Kidney (tissue), 14 donors: ENCODE measurements around the gene HPD. TPM values are rescaled to one million over a fixed set of nuclear protein-coding genes. Genes with fewer than 3 reads are reported as not detected.

Experiments used
- DNase-seq, 5 donors: peaks; one replicate each; pipeline ENCODE4 v3.0.0-alpha.2; 2013 to 2020
- FAIRE-seq: peaks from 2 replicates; lab custom pipeline; 2012; peaks lifted over from hg19 to GRCh38; lab: Jason Lieb, UNC
- H3K27ac ChIP-seq, 2 donors: one replicate each; pipeline ENCODE4 v1.7.0; 2013; ENCODE audit warnings: low read depth in 2 of 2, low read length in 2 of 2, inconsistent platforms in 1 of 2
- H3K27me3 ChIP-seq: one replicate; pipeline ENCODE4 v1.7.1; 2013; ENCODE audit warnings: low read length, inconsistent platforms; ENCODE audit not compliant: control insufficient read depth, insufficient read depth
- H3K36me3 ChIP-seq, 3 donors: one replicate each; pipeline versions ENCODE4 v1.7.0 to v1.7.1; 2013; ENCODE audit warnings: low read length in 3 of 3, control low read depth in 1 of 3, inconsistent platforms in 1 of 3; ENCODE audit not compliant: insufficient read depth in 3 of 3, control insufficient read depth in 2 of 3
- H3K4me1 ChIP-seq, 3 donors: one replicate each; pipeline versions ENCODE4 v1.7.0 to v1.7.1; 2013; ENCODE audit warnings: low read length in 3 of 3, inconsistent platforms in 1 of 3, low read depth in 1 of 3; ENCODE audit not compliant: control insufficient read depth in 2 of 3, insufficient read depth in 2 of 3
- H3K4me3 ChIP-seq, 3 donors: one replicate each; pipeline versions ENCODE4 v1.7.0 to v1.8.1; 2013; ENCODE audit warnings: low read length in 3 of 3, control low read depth in 1 of 3, inconsistent platforms in 1 of 3
- H3K9ac ChIP-seq, 3 donors: one replicate each; pipeline versions ENCODE4 v1.7.0 to v1.7.1; 2013; ENCODE audit warnings: low read length in 3 of 3, control low read depth in 1 of 3, inconsistent platforms in 1 of 3
- H3K9me3 ChIP-seq, 3 donors: one replicate each; pipeline versions ENCODE4 v1.7.0 to v1.7.1; 2013; ENCODE audit warnings: low read length in 3 of 3, control low read depth in 1 of 3, inconsistent platforms in 1 of 3; ENCODE audit not compliant: control insufficient read depth in 2 of 3, insufficient read depth in 1 of 3
- CTCF ChIP-seq: IDR thresholded peaks from 3 replicates; pipeline ENCODE4 v1.5.1; 2012; ENCODE audit warnings: mild to moderate bottlenecking, moderate library complexity, borderline replicate concordance; ENCODE audit not compliant: insufficient read depth; ENCODE audit errors: extremely low read depth
- intact Hi-C: fragments of 100-400 bp; cut with DNase I; formaldehyde crosslinking; loops from one replicate; pipeline ENCODE4 v1.11.1; 2022
- polyA plus RNA-seq: library from polyadenylated mRNA; stranded (reverse); fragments of 350-450 nt; fragmentation: Illumina TruSeq; extraction: RNeasy Lipid Tissue Mini Kit (QIAGEN cat#74804); gene quantifications from one replicate; pipeline ENCODE4 v1.2.3, GENCODE V29; 2014; ENCODE audit warnings: low read depth, low replicate concordance; ENCODE audit not compliant: insufficient read depth
- total RNA-seq: library from RNA; stranded (reverse); fragmentation: NEBNext Ultra II Directional; extraction: Animal tissue kit (Norgen Biotek cat#: 25700); gene quantifications from one replicate; pipeline ENCODE4 v1.2.1, GENCODE V29; 2021
- donor health status: control.
- donor health status: control.
- donor health status: control.
- donor health status: control.
- donor health status: control.
- donor health status: DM: yes; HTN: yes; CAD: no.
- donor health status: Normal renal cell carcinoma (clear cell type).

Gene HPD
- total and polyA plus RNA-seq, 2 donors from 2014 or later = 4.6 to 393 TPM

GRCh38 chr12:121802485-121802842 lies 56.2 kb downstream of the HPD start:
- no peak for DNase-seq
- Histone ChIP-seq H3K4me1 (peaks cover 0 to 31% (median 7%) of the 10 kb centered on the region in 3 donors), H3K27me3 (no peaks in the 10 kb centered on the region), H3K9ac (peak overlapping the region; percentile 70 to 100 (median 99)), H3K27ac (peak overlapping the region; percentile 100), H3K36me3 (peaks cover 0 to 8% (median 2%) of the 10 kb centered on the region in 3 donors), H3K9me3 (no peaks in the 10 kb centered on the region), H3K4me3 (peak overlapping the region; percentile 93 to 94 (median 94))
- FAIRE-seq = no peak
- no peak for TF ChIP-seq CTCF
- intact Hi-C loops = no loop called here

- intact Hi-C loops = no loop called here
- Histone ChIP-seq H3K9ac (peak overlapping the region; percentile 70 to 100 (median 99)), H3K4me1 (peaks cover 0 to 29% (median 10%) of the 10 kb centered on the region in 3 donors), H3K9me3 (no peaks in the 10 kb centered on the region), H3K27me3 (no peaks in the 10 kb centered on the region), H3K36me3 (peaks cover 0 to 8% (median 2%) of the 10 kb centered on the region in 3 donors), H3K27ac (peak overlapping the region; percentile 100), H3K4me3 (peak overlapping the region; percentile 93 to 94 (median 94))
- DNase-seq (peak in 4 of 5 donors; percentile 31 to 68 (median 54)), FAIRE-seq (no peak)
- no peak for TF ChIP-seq CTCF
Measured at GRCh38 chr12:121801595-121802484, 56.8 kb downstream of the HPD start.

GRCh38 chr12:121800694-121801594 lies 57.7 kb downstream of the HPD start:
- intact Hi-C loops = no loop called here
- peak; percentile 57 to 95 (median 77) for DNase-seq

More at GRCh38 chr12:121800694-121801594, 57.7 kb downstream of the HPD start:
- no peak for TF ChIP-seq CTCF
- H3K36me3 ChIP-seq = peaks cover 0 to 4% (median 2%) of the 10 kb centered on the region in 3 donors
- H3K9ac ChIP-seq = peak overlapping the region; percentile 70 to 100 (median 99)
- H3K4me3 ChIP-seq = peak overlapping the region; percentile 93 to 94 (median 94)
- no peaks in the 10 kb centered on the region for H3K9me3 ChIP-seq
- H3K27me3 ChIP-seq = no peaks in the 10 kb centered on the region
- no peak for FAIRE-seq
- peak overlapping the region; percentile 100 for H3K27ac ChIP-seq
- H3K4me1 ChIP-seq = peaks cover 0 to 27% (median 16%) of the 10 kb centered on the region in 3 donors
